Measurements from ENCODE around the gene SMG5. TPM values are rescaled to one million over a fixed set of nuclear protein-coding genes. Genes with fewer than 3 reads are reported as not detected.
"Not testable (repeated sequence)": the region's sequence is repeated elsewhere in the genome, so short reads cannot be mapped to it uniquely, and the experiment has no call there.

Gene SMG5, protein sequence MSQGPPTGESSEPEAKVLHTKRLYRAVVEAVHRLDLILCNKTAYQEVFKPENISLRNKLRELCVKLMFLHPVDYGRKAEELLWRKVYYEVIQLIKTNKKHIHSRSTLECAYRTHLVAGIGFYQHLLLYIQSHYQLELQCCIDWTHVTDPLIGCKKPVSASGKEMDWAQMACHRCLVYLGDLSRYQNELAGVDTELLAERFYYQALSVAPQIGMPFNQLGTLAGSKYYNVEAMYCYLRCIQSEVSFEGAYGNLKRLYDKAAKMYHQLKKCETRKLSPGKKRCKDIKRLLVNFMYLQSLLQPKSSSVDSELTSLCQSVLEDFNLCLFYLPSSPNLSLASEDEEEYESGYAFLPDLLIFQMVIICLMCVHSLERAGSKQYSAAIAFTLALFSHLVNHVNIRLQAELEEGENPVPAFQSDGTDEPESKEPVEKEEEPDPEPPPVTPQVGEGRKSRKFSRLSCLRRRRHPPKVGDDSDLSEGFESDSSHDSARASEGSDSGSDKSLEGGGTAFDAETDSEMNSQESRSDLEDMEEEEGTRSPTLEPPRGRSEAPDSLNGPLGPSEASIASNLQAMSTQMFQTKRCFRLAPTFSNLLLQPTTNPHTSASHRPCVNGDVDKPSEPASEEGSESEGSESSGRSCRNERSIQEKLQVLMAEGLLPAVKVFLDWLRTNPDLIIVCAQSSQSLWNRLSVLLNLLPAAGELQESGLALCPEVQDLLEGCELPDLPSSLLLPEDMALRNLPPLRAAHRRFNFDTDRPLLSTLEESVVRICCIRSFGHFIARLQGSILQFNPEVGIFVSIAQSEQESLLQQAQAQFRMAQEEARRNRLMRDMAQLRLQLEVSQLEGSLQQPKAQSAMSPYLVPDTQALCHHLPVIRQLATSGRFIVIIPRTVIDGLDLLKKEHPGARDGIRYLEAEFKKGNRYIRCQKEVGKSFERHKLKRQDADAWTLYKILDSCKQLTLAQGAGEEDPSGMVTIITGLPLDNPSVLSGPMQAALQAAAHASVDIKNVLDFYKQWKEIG
- 118 and 140 TPM in 2 replicates for total RNA-seq (2022)
- Bru-seq, nascent RNA, result percentile 84 among the genes with signal in this experiment
- percentile 91 among the genes with signal in this experiment for BruChase-seq, experiment 1, labeled RNA remaining after a 6-hour chase
- BruChase-seq, experiment 2, labeled RNA remaining after a 2-hour chase, result percentile 85 among the genes with signal in this experiment
- long read RNA-seq, full-length matches to known transcripts, result 194 of 295 reads
- long read RNA-seq, partial matches to known transcripts, result 44 of 295 reads
- long read RNA-seq, other reads (novel, unspliced or antisense), result 57 of 295 reads

DNA sequence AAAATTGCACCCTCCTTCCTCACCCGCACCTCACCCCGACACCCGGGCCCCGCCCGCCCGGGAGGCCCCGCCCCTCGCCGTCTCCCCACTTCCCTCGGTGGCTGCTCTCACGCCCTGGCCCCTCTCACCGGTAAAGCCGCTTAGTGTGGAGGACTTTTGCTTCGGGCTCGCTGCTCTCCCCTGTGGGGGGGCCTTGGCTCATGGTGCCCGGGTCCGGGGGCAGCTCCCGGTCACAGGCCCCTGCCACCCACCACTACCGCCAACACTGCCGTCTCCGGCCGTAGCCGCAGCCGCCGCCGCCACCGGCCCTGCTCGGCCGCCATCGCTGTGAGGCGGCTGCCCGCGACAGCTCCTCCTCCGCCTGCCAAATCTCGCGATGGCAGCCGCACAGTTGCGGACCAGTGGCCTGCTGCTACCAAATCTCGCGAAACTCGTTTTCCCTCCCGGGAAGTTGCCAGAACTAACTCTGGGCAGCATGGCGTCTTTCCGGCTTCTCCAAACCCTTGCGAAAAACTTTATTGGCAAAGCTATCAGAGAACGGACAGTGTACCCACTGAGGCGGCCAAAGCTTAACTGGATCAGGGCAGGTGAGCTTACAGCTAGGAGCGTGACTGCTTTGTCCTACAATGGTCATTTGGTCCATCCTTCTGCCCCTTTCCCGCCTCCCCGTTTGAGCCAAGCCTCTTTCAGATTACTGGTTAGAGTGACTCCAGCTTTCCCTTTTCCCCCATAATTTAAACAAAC is at the start of gene SMG5:
SMG5 (minus strand) TSS at position 347 of the 744 bp plus-strand sequence; CDS start at position 202, 145 bp downstream.
- peaks cover 38% of the 10 kb centered on the region for H3K4me1 Mint-ChIP-seq (ENCODE audit: insufficient read depth, unreplicated experiment)
- peak within 1 kb of the TSS; percentile 93 for H3K27ac Mint-ChIP-seq (ENCODE audit: low read depth, unreplicated experiment)
- H3K4me3 Mint-ChIP-seq (ENCODE audit: unreplicated experiment), result peak within 1 kb of the TSS; percentile 92
- H3K36me3 Mint-ChIP-seq (ENCODE audit: insufficient read depth, unreplicated experiment), result peaks cover 27% of the 10 kb centered on the region
- DNase-seq (ENCODE audit: unreplicated experiment), result peak; percentile 100
- intact Hi-C loops (cut with micrococcal nuclease), result loop anchor here (5.0 kb wide), 1 partner anchor 35 kb away; no protein-coding TSS in a partner anchor
- no peaks in the 10 kb centered on the region for H3K27me3 Mint-ChIP-seq (ENCODE audit: insufficient read depth, unreplicated experiment)
- TF ChIP-seq, protein P1, sequence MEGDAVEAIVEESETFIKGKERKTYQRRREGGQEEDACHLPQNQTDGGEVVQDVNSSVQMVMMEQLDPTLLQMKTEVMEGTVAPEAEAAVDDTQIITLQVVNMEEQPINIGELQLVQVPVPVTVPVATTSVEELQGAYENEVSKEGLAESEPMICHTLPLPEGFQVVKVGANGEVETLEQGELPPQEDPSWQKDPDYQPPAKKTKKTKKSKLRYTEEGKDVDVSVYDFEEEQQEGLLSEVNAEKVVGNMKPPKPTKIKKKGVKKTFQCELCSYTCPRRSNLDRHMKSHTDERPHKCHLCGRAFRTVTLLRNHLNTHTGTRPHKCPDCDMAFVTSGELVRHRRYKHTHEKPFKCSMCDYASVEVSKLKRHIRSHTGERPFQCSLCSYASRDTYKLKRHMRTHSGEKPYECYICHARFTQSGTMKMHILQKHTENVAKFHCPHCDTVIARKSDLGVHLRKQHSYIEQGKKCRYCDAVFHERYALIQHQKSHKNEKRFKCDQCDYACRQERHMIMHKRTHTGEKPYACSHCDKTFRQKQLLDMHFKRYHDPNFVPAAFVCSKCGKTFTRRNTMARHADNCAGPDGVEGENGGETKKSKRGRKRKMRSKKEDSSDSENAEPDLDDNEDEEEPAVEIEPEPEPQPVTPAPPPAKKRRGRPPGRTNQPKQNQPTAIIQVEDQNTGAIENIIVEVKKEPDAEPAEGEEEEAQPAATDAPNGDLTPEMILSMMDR (IDR thresholded peaks at IDR 0.05; ENCODE audit: unreplicated experiment), result no peak
- ChIA-PET POLR2A (interaction anchor here (0.6 to 10.4 kb wide), 61 partner anchors 8 to 1656 kb away, joined by 3 to 210 read pairs (median 4); partner anchors contain the start of genes CCT3, GLMP, HDGF and KHDC4), CTCF (interaction anchor here (0.6 to 6.5 kb wide), 17 partner anchors 9 to 379 kb away, joined by 3 to 72 read pairs (median 4); partner anchors contain the start of genes GLMP and SLC25A44)
- BruUV-seq (replicated peaks), result no TSS peak
- H3K9me3 Mint-ChIP-seq (ENCODE audit: unreplicated experiment), result no peaks in the 10 kb centered on the region

DNA sequence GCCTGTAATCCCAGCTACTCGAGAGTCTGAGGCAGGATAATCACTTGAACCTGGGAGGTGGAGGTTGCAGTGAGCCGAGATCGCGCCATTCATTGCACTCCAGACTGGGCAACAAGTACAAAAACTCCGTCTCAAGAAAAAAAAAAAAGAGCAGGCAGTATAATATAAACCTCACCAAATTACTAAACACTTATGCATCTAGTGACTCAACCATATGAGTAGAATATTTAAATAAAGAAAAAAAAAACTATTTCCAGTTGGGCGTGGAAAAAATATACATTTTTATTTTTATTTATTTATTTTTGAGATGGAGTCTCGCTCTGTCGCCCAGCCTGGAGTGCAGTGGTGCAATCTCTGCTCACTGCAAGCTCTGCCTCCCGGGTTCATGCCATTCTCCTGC is 40.6 kb upstream of the SMG5 start:
- H3K9me3 Mint-ChIP-seq (ENCODE audit: unreplicated experiment); H3K4me3 Mint-ChIP-seq (ENCODE audit: unreplicated experiment); intact Hi-C loops (cut with micrococcal nuclease); BruUV-seq (replicated peaks); H3K27me3 Mint-ChIP-seq (ENCODE audit: insufficient read depth, unreplicated experiment); H3K4me1 Mint-ChIP-seq (ENCODE audit: insufficient read depth, unreplicated experiment); H3K27ac Mint-ChIP-seq (ENCODE audit: low read depth, unreplicated experiment): not testable (repeated sequence)
- DNase-seq (ENCODE audit: unreplicated experiment), result peak; percentile 43
- CTCF ChIA-PET, result interaction anchor here (11.1 kb wide), 1 partner anchor 10 kb away, joined by 152 read pairs; the partner anchor contains the start of genes CCT3 and TSACC
- POLR2A ChIA-PET, result interaction anchor here (0.6 to 1.7 kb wide), 4 partner anchors 11 to 41 kb away, joined by 4 to 7 read pairs (median 4); partner anchors contain the start of genes CCT3, SMG5 and TSACC
- peaks cover 93% of the 10 kb centered on the region for H3K36me3 Mint-ChIP-seq (ENCODE audit: insufficient read depth, unreplicated experiment)

DNA sequence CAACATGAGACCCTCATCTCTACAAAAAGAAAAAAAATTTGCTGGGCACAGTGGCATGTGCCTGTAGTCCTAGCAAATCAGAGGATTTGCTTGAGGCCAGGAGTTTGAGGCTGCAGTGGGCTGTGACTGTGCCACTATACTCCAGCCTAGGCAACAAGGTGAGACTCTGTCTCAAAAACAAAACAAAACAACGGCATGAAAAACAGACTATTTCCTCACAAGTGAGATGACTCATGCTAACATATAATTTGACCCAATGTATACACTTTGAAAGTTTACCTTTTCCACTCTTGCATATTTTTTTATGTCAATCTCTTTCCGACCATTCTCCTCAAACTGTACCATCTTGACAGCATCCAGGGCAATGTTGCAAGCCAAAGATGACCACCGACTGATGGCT is 37.9 kb upstream of the SMG5 start:
- H3K4me3 Mint-ChIP-seq (ENCODE audit: unreplicated experiment), result no peak overlapping the region
- intact Hi-C loops (cut with micrococcal nuclease), result loop anchor here (2.0 kb wide), 1 partner anchor 58 kb away; no protein-coding TSS in a partner anchor
- peaks cover 99% of the 10 kb centered on the region for H3K36me3 Mint-ChIP-seq (ENCODE audit: insufficient read depth, unreplicated experiment)
- TF ChIP-seq, protein P1 (IDR thresholded peaks at IDR 0.05; ENCODE audit: unreplicated experiment), result no peak
- peak; percentile 53 for DNase-seq (ENCODE audit: unreplicated experiment)
- no peaks in the 10 kb centered on the region for H3K9me3 Mint-ChIP-seq (ENCODE audit: unreplicated experiment)
- H3K4me1 Mint-ChIP-seq (ENCODE audit: insufficient read depth, unreplicated experiment), result peaks cover 5% of the 10 kb centered on the region
- CTCF ChIA-PET, result interaction anchor here (0.9 to 11.1 kb wide), 11 partner anchors 8 to 243 kb away, joined by 3 to 152 read pairs (median 6); partner anchors contain the start of genes CCT3, SMG5, TMEM79 and TSACC
- no TSS peak for BruUV-seq (replicated peaks)
- no peaks in the 10 kb centered on the region for H3K27me3 Mint-ChIP-seq (ENCODE audit: insufficient read depth, unreplicated experiment)
- POLR2A ChIA-PET, result interaction anchor here (1.0 to 2.4 kb wide), 4 partner anchors 10 to 44 kb away, joined by 3 to 17 read pairs (median 3); partner anchors contain the start of genes SMG5 and TMEM79
- H3K27ac Mint-ChIP-seq (ENCODE audit: low read depth, unreplicated experiment), result peak overlapping the region; percentile 35

Data from MCF 10A (cell line).